Measurements from ENCODE around the gene NCOA7. TPM values are rescaled to one million over a fixed set of nuclear protein-coding genes. Genes with fewer than 3 reads are reported as not detected.
"Not testable (repeated sequence)": the region's sequence is repeated elsewhere in the genome, so short reads cannot be mapped to it uniquely, and the experiment has no call there.

NCOA7 gene
- total and polyA plus RNA-seq, 5 experiments from 2014 or later: 9.4 to 48.0 (median 16.5) TPM

GRCh38 chr6:125956506-125957390 lies 166.0 kb downstream of the NCOA7 start, which contains the start of gene HINT3:
HINT3 (plus strand) TSS chr6:125956770; CDS start chr6:125956978, 208 bp downstream.
- peak; percentile 95 to 98 (median 98) for DNase-seq
- peaks cover 0 to 9% (median 0%) of the 10 kb centered on the region in 3 donors for H3K36me3 Mint-ChIP-seq
- H3K27ac Mint-ChIP-seq: peak within 1 kb of the TSS in 2 of 10 donors; percentile 83 to 95
- peak; percentile 87 for ATAC-seq
- H3K4me3 Mint-ChIP-seq: peak within 1 kb of the TSS in 1 of 10 donors; percentile 55
- H3K27me3 Mint-ChIP-seq: peaks cover 4 to 10% (median 5%) of the 10 kb centered on the region in 5 donors
- peaks cover 4 to 26% (median 10%) of the 10 kb centered on the region in 4 donors for H3K4me1 Mint-ChIP-seq
- H3K9me3 Mint-ChIP-seq: no peaks in the 10 kb centered on the region
- POLR2A ChIA-PET: interaction anchor here (0.6 to 4.8 kb wide), 11 partner anchors 10 to 399 kb away, joined by 3 to 68 read pairs (median 5); partner anchors contain the start of genes NCOA7 and TRMT11

- no peak overlapping the region for H3K4me3 Mint-ChIP-seq
- H3K27ac Mint-ChIP-seq: no peak overlapping the region
- peaks cover 5 to 28% (median 11%) of the 10 kb centered on the region in 4 donors for H3K4me1 Mint-ChIP-seq
- POLR2A ChIA-PET: interaction anchor here (0.6 to 4.8 kb wide), 8 partner anchors 13 to 399 kb away, joined by 3 to 68 read pairs (median 6); partner anchors contain the start of genes NCOA7 and TRMT11
- no peak for ATAC-seq
- H3K9me3 Mint-ChIP-seq: no peaks in the 10 kb centered on the region
- H3K36me3 Mint-ChIP-seq: peaks cover 0 to 11% (median 0%) of the 10 kb centered on the region in 3 donors
- H3K27me3 Mint-ChIP-seq: peaks cover under 1 to 4% (median 1%) of the 10 kb centered on the region in 5 donors
- no peak for DNase-seq
Measured at GRCh38 chr6:125957391-125957693, 166.6 kb downstream of the NCOA7 start.

- H3K27me3 Mint-ChIP-seq: no peaks in the 10 kb centered on the region
- DNase-seq (no peak), ATAC-seq (no peak)
- peaks cover 6 to 31% (median 15%) of the 10 kb centered on the region in 4 donors for H3K4me1 Mint-ChIP-seq
- no peaks in the 10 kb centered on the region for H3K9me3 Mint-ChIP-seq
- H3K36me3 Mint-ChIP-seq: peaks cover 0 to 12% (median 0%) of the 10 kb centered on the region in 3 donors
- H3K4me3 Mint-ChIP-seq: no peak overlapping the region
- POLR2A ChIA-PET: interaction anchor here (0.7 to 4.8 kb wide), 5 partner anchors 12 to 398 kb away, joined by 3 to 68 read pairs (median 23); partner anchors contain the start of genes NCOA7 and TRMT11
- H3K27ac Mint-ChIP-seq: no peak overlapping the region
Measured at GRCh38 chr6:125957845-125958244, 167.1 kb downstream of the NCOA7 start.

GRCh38 chr6:125959041-125959440 lies 168.3 kb downstream of the NCOA7 start:
- peaks cover 0 to 14% (median 0%) of the 10 kb centered on the region in 3 donors for H3K36me3 Mint-ChIP-seq
- H3K27ac Mint-ChIP-seq: no peak overlapping the region
- POLR2A ChIA-PET: interaction anchor here (1.9 to 4.8 kb wide), 2 partner anchors 27 to 169 kb away, joined by 7 to 68 read pairs; partner anchors contain the start of genes NCOA7 and TRMT11
- peaks cover 13 to 39% (median 27%) of the 10 kb centered on the region in 4 donors for H3K4me1 Mint-ChIP-seq
- H3K9me3 Mint-ChIP-seq: no peaks in the 10 kb centered on the region
- DNase-seq (no peak), ATAC-seq (no peak)
- H3K27me3 Mint-ChIP-seq: no peaks in the 10 kb centered on the region
- H3K4me3 Mint-ChIP-seq: no peak overlapping the region

- Mint-ChIP-seq H3K36me3 (peaks cover 0 to 14% (median 0%) of the 10 kb centered on the region in 3 donors), H3K27me3 (no peaks in the 10 kb centered on the region), H3K27ac (peak overlapping the region in 1 of 10 donors; percentile 29), H3K4me1 (peaks cover 15 to 37% (median 33%) of the 10 kb centered on the region in 4 donors), H3K9me3 (no peaks in the 10 kb centered on the region), H3K4me3 (no peak overlapping the region)
- no peak for DNase-seq
- no peak for ATAC-seq
- POLR2A ChIA-PET: interaction anchor here (1.1 to 1.2 kb wide), 2 partner anchors 171 to 174 kb away, joined by 3 read pairs; partner anchors contain the start of gene NCOA7
Measured at GRCh38 chr6:125961117-125961516, 170.4 kb downstream of the NCOA7 start.

GRCh38 chr6:125962900-125963497 lies 172.2 kb downstream of the NCOA7 start:
- DNase-seq: no peak
- H3K9me3 Mint-ChIP-seq: no peaks in the 10 kb centered on the region
- no peak overlapping the region for H3K4me3 Mint-ChIP-seq
- no peaks in the 10 kb centered on the region for H3K27me3 Mint-ChIP-seq
- peaks cover 0 to 30% (median 2%) of the 10 kb centered on the region in 3 donors for H3K36me3 Mint-ChIP-seq
- peaks cover 18 to 37% (median 33%) of the 10 kb centered on the region in 4 donors for H3K4me1 Mint-ChIP-seq
- peak overlapping the region in 4 of 10 donors; percentile 30 to 70 (median 42) for H3K27ac Mint-ChIP-seq
- ATAC-seq: no peak
- POLR2A ChIA-PET: interaction anchor here (1.0 kb wide), 1 partner anchor 172 kb away, joined by 4 read pairs; the partner anchor contains the start of gene NCOA7

- Mint-ChIP-seq H3K27me3 (no peaks in the 10 kb centered on the region), H3K4me3 (no peak overlapping the region), H3K36me3 (peaks cover 0 to 39% (median 3%) of the 10 kb centered on the region in 3 donors), H3K4me1 (peaks cover 19 to 45% (median 37%) of the 10 kb centered on the region in 4 donors), H3K9me3 (no peaks in the 10 kb centered on the region), H3K27ac (peak overlapping the region in 1 of 10 donors; percentile 70)
- no peak for DNase-seq
- POLR2A ChIA-PET: interaction anchor here (1.0 kb wide), 1 partner anchor 173 kb away, joined by 4 read pairs; the partner anchor contains the start of gene NCOA7
- no peak for ATAC-seq
Measured at GRCh38 chr6:125963817-125964216, 173.1 kb downstream of the NCOA7 start.

- peaks cover 25 to 46% (median 41%) of the 10 kb centered on the region in 4 donors for H3K4me1 Mint-ChIP-seq
- H3K27ac Mint-ChIP-seq: no peak overlapping the region
- no peak overlapping the region for H3K4me3 Mint-ChIP-seq
- no peaks in the 10 kb centered on the region for H3K27me3 Mint-ChIP-seq
- DNase-seq: no peak
- H3K9me3 Mint-ChIP-seq: no peaks in the 10 kb centered on the region
- POLR2A ChIA-PET: no interaction called here
- ATAC-seq: no peak
- H3K36me3 Mint-ChIP-seq: peaks cover 0 to 47% (median 4%) of the 10 kb centered on the region in 3 donors
Measured at GRCh38 chr6:125966569-125966968, 175.8 kb downstream of the NCOA7 start.

- POLR2A ChIA-PET: no interaction called here
- H3K27me3 Mint-ChIP-seq: no peaks in the 10 kb centered on the region
- no peak overlapping the region for H3K4me3 Mint-ChIP-seq
- peaks cover 17 to 34% (median 29%) of the 10 kb centered on the region in 4 donors for H3K4me1 Mint-ChIP-seq
- peaks cover 0 to 56% (median 9%) of the 10 kb centered on the region in 3 donors for H3K36me3 Mint-ChIP-seq
- H3K9me3 Mint-ChIP-seq: no peaks in the 10 kb centered on the region
- DNase-seq (no peak), ATAC-seq (no peak)
- H3K27ac Mint-ChIP-seq: peak overlapping the region in 1 of 10 donors; percentile 20
Measured at GRCh38 chr6:125968493-125968892, 177.7 kb downstream of the NCOA7 start.

GRCh38 chr6:125970760-125971159 lies 180.0 kb downstream of the NCOA7 start:
- H3K36me3 Mint-ChIP-seq: peaks cover 3 to 71% (median 12%) of the 10 kb centered on the region in 3 donors
- peak overlapping the region in 2 of 10 donors; percentile 32 to 76 for H3K27ac Mint-ChIP-seq
- POLR2A ChIA-PET: interaction anchor here (1.0 kb wide), 1 partner anchor 13 kb away, joined by 3 read pairs; no protein-coding TSS in a partner anchor
- no peaks in the 10 kb centered on the region for H3K27me3 Mint-ChIP-seq
- no peak for ATAC-seq
- no peak overlapping the region for H3K4me3 Mint-ChIP-seq
- peaks cover 16 to 28% (median 22%) of the 10 kb centered on the region in 4 donors for H3K4me1 Mint-ChIP-seq
- no peaks in the 10 kb centered on the region for H3K9me3 Mint-ChIP-seq
- no peak for DNase-seq

- H3K27me3 Mint-ChIP-seq, POLR2A ChIA-PET, DNase-seq, H3K9me3 Mint-ChIP-seq, H3K4me3 Mint-ChIP-seq, ATAC-seq: not testable (repeated sequence)
- Mint-ChIP-seq H3K4me1 (peaks cover 13 to 26% (median 22%) of the 10 kb centered on the region in 4 donors), H3K27ac (peak overlapping the region in 3 of 10 donors; percentile 5 to 58 (median 40)), H3K36me3 (peaks cover 3 to 65% (median 13%) of the 10 kb centered on the region in 3 donors)
Measured at GRCh38 chr6:125972478-125972877, 181.7 kb downstream of the NCOA7 start.
